HG03159 (cell line): ENCODE measurements around the gene LPCAT2.

ENCODE experiments used
- ATAC-seq: cut with Tn5 transposase; IDR thresholded peaks from one replicate; pipeline ENCODE4 v1.9.1; 2021; ENCODE audit warnings: mild to moderate bottlenecking, moderate library complexity; ENCODE audit not compliant: unreplicated experiment

Gene LPCAT2

GRCh38 chr16:55542459-55543082 is 33.7 kb downstream of the LPCAT2 start:
- no peak for ATAC-seq

DNA sequence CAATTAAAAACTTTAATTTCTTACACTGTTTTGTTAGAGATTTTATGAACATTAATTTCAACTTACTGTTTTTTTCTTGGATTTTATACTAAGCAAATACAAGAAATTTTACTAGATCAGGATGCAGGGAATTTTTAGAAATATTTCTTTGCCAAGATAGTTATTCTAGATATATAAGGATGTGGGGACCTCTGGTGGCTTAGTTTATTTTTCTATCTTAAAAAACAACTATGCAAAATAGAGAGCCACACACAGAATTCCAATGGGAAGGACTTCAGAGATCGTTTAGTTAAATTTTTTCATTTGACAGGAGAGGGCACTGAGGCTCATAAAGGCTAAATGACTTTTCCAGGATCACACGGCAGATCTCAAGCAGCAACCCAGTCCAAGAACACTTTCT is 34.6 kb downstream of the LPCAT2 start:
- no peak for ATAC-seq

DNA sequence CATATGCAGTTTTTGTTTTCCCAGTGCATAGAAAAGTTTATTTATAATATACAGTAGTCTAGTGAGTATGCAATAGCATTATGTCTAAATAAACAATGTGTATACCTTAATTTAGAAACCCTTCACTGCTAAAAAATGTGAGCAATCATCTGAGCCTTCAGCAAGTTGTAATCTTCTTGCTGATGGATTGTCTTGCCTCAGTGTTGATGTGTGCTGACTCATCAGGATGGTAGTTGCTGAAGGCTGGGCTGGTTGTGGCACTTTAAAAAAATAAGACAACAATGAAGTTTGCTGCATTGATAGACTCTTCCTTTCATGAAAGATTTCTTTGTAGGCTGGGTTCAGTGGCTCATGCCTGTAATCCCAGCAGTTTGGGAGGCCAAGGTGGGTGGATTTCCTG is 43.7 kb downstream of the LPCAT2 start:
- no peak for ATAC-seq

DNA sequence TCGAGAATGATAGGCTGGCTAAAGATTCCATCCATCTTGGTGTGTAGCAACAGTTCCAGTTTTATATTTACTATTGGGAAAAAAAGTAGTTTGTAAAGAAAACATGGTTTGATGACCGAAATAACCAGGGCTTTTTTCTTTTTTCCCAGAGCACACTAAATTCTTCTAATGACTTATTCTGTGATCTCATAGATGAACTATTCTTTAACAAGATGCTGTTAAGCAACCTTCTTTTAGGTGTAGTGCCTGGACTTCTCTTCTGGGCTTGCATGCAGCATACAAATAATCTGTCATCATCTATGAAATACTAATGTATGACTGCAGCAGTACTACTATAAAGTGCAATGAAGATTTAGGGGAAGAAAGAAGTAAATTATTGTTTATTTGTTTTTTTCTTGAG is 46.6 kb downstream of the LPCAT2 start:
- ATAC-seq = no peak

- ATAC-seq = no peak
Measured at GRCh38 chr16:55557186-55557585, 48.3 kb downstream of the LPCAT2 start.

DNA sequence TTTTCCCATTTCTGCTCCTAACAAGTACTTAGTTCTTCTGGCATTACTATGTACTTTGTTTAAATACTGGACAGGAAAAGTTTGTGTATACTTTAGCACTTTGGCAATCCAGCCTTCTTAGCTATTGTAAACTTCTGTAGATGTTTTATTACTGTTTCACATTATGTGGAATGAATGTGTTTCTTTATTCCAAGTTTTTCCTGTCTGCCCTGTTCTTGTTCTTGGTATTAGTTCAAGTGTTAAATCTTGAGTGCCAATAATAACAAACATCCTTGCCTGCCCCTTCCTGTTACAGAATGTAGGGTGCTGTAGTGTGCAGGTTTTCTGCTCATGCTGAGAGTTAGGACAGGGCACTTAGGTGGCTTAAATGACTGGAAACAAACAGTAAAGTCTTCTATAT is 50.4 kb downstream of the LPCAT2 start:
- ATAC-seq = no peak

DNA sequence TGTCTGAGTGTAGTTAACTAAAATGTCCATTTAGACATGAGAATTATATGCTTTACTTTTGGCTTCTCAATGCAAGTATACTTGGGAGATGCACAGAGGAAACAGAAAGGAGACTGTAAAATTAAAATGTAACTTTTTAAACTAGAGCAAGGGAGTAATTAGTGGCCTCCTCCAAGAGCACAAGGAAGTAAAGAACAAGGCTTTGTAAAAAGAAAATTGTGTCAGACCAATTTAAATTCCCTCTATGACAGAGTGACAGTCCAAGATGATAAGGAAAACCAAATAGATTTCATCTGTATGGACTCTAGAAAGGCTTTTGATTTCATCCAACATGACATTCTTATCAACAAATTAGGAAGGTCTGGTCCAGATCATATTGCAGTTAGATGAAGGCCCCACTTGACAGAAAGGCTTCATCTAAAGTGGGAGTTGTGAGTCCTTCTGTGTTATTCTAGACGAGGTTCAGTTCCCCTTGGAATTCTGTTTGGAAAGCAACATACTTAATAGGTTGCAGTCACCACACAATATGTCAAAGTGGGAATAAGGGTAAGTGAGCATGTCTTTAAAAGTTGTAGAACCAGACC is 51.2 kb downstream of the LPCAT2 start:
- no peak for ATAC-seq

DNA sequence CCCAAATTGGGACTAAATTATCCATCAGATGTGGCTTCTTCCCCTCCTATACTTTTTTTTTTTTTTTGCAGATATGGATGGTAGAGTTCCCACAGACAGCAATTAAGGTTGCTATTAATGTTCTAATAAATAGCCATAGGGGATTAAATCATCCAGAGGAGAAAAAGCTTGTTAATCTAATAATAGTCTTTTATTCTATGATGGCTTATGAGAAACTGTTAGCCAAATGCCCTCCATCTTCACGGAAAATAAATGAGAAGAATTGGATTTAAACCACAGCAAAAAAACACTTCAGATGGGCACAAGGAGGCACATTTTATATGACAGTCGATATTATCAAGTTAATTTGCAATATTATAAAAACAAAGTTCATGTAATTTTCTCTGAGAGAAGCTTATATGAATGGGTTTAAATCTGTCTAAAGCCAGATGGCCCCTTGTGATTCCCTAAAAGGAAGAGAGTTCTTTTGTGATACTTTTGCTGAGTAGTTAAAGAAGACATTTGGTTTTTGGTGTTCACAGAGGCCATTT is 52.5 kb downstream of the LPCAT2 start:
- ATAC-seq = no peak

DNA sequence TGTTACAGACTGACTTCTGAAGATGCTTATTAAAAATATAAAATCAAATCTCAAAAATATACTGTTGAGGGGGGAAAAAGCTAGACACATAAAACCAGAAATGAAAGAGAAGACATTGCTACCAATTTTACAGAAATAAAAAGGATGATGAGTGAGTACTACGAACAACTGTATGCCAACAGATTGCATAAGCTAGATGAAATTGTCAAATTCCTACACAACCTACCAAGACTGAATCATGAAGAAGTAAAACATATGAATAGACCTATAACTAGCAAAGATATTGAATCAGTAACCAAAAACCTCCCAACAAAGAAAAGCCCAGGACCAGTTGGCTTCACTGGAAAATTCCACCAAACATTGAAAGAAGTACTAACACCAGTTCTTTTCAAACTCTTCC is 54.1 kb downstream of the LPCAT2 start:
- ATAC-seq = no peak

DNA sequence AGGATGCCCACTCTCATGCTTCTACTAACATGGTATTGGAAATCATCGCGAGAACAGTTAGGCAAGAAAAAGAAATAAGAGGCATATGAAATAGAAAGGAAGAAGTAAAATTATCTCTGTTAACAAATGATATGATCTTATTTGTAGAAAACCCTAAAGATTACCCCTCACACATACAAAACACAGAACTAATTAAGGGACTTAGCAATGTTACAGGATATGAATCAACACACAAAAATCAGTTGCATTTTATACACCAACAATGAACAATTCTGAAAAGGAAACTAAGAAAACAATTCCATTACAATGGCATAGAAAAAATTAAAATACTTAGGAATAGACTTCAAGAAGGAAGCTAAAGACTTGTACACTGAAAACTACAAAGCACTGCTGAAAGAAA is 54.9 kb downstream of the LPCAT2 start:
- no peak for ATAC-seq

- ATAC-seq = no peak
Measured at GRCh38 chr16:55565086-55565485, 56.2 kb downstream of the LPCAT2 start.

DNA sequence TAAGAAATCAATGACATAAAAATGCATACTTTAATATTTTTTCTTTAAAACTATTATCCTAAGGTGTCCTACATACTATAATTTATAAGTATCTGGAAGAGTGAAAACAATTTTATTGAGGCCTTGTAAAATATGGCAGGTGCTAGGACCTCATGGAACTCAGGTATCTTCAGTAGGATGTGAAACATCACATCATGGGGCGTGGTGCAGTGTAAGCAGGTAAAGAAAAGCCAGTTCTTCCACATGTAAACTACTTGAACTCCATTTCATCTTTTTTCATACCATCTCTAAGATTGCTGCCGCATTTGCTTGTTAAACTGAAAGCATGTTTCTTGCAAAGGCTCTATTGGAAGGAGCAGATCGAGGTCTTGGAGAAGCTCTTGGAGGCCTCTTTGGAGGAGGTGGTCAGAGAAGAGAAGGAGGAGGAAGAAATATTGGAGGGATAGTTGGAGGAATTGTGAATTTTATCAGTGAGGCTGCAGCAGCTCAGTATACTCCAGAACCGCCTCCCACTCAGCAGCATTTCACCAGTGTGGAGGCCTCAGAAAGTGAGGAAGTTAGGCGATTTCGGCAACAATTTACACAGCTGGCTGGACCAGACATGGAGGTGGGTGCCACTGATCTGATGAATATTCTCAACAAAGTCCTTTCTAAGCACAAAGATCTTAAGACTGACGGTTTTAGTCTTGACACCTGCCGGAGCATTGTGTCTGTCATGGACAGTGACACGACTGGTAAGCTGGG is 57.7 kb downstream of the LPCAT2 start, which contains the start of gene CAPNS2:
Gene CAPNS2 (plus strand): TSS at position 253 of the 744 bp plus-strand sequence. CDS start 73 bp downstream, at position 326.
- no peak for ATAC-seq

DNA sequence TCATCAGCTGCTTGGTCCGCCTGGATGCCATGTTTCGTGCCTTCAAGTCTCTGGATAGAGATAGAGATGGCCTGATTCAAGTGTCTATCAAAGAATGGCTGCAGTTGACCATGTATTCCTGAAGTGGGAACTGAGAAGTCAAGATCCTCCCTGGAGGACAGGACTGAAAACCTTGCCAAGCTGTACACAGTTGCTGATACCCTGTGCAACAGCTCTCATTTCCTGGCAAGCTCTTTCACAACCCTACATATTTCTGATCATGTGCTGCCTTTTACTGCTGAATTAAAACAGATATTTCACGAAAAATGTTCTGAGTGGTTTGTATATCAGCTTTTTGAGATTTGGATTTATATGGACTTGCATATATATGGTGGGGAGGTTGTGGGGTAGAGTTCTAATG is 58.5 kb downstream of the LPCAT2 start:
- no peak for ATAC-seq

DNA sequence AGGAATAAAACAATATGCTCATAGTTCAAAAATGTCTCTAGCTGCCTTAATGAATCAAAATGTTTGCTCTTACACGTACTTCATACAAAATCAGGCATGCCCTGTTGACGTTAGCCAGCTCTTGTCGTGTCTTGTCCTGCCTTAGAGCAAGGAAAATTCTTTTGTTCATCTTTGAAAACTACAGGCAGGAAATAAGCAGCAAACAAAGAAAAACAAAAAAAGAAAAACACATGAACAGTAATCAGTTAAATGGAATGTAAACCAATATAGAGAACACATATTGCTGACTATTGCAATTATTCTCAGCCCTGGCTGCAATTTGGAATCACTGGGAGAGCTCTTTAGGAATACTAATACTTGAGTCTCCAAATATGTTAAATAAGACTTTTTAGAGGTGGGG is 59.3 kb downstream of the LPCAT2 start:
- no peak for ATAC-seq

GRCh38 chr16:55569025-55569424 is 60.2 kb downstream of the LPCAT2 start:
- no peak for ATAC-seq

GRCh38 chr16:55570159-55570558 is 61.3 kb downstream of the LPCAT2 start:
- ATAC-seq = no peak

GRCh38 chr16:55571191-55571897 is 62.5 kb downstream of the LPCAT2 start:
- no peak for ATAC-seq

DNA sequence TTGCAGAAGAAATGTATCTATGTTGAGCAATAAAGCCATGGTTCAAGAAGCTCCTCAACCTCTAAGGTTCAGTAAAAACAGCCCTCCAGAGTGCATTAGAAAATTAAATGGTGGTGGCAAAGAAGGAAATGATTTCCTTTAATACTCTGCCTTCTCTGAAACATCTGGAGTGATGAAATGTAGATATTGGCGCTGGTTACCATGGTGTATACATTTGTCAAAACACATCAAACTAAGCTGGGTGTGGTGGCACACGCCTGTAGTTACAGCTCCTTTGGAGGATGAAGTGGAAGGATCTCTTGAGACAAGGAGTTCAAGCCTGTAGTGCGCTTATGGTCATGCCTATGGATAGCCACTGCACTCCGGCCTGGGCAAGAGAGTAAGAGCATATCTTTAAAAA is 63.6 kb downstream of the LPCAT2 start:
- no peak for ATAC-seq

- ATAC-seq = no peak
Measured at GRCh38 chr16:55574811-55575210, 65.9 kb downstream of the LPCAT2 start.

- ATAC-seq = no peak
Measured at GRCh38 chr16:55575496-55575895, 66.6 kb downstream of the LPCAT2 start.

DNA sequence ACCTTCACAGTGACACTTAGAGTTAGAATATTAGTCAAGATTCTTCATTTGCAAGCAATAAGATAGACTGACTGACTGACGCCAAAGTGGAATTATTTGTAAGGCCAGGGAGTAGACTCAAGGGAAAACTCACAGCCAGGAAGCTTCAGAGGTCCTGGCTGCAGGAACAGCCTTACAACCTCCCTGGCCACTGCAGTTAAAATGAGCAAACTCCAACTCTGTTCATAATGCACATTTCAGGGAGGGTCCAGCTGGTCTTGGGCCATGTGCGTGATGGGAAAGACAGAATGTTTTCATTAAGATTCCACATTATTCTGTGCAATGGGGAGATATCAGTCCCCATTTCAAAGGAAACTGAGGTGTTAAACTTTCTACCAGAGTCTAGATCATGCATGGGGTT is 67.5 kb downstream of the LPCAT2 start:
- ATAC-seq = no peak
